DND-41 (cell line): ENCODE results near the gene HSBP1L1.

ENCODE experiments used
- ATAC-seq: fragments of 200-7000 bp; cut with Tn5 transposase; 3 replicates; pipeline ENCODE4 v1.9.1; 2021; ENCODE audit warnings: low read depth; ENCODE audit not compliant: insufficient read depth
- DNase-seq: peaks from one replicate; pipeline ENCODE4 v3.0.0-alpha.2; 2020
- H2AFZ ChIP-seq: 2 replicates; pipeline ENCODE4 v1.6.0; 2012; ENCODE audit warnings: low read depth, low read length
- H3K27ac ChIP-seq: 2 replicates; pipeline ENCODE4 v1.5.1; 2012; ENCODE audit warnings: low read length, inconsistent platforms
- H3K27me3 ChIP-seq: fragments of 200-600 bp; sonication (generic); 2 replicates; pipeline ENCODE4 v1.6.0; 2012; ENCODE audit warnings: low read length, mild to moderate bottlenecking, inconsistent platforms; ENCODE audit not compliant: insufficient read depth, poor library complexity
- H3K36me3 ChIP-seq: 2 replicates; pipeline ENCODE4 v1.5.1; 2012; ENCODE audit warnings: low read length, inconsistent platforms; ENCODE audit not compliant: insufficient read depth
- H3K4me1 ChIP-seq: 2 replicates; pipeline ENCODE4 v1.5.1; 2012; ENCODE audit warnings: mild to moderate bottlenecking, low read length; ENCODE audit not compliant: insufficient read depth
- H3K4me2 ChIP-seq: 2 replicates; pipeline ENCODE4 v1.6.0; 2012; ENCODE audit warnings: mild to moderate bottlenecking, moderate library complexity, low read length, inconsistent platforms; ENCODE audit not compliant: insufficient read depth
- H3K4me3 ChIP-seq, 2 experiments: fragments of 200-600 bp in 1 of 2; shearing (Covaris generic) in 1 of 2; 2 replicates each; pipeline ENCODE4 v1.5.1; 2012 to 2016; ENCODE audit warnings: inconsistent platforms in 2 of 2, low read length in 2 of 2, mild to moderate bottlenecking in 2 of 2, low read depth in 1 of 2, moderate library complexity in 1 of 2
- H3K79me2 ChIP-seq: 2 replicates; pipeline ENCODE4 v1.6.0; 2012; ENCODE audit warnings: low read length, inconsistent platforms; ENCODE audit not compliant: insufficient read depth
- H3K9ac ChIP-seq: 2 replicates; pipeline ENCODE4 v1.6.0; 2012; ENCODE audit warnings: low read depth, mild to moderate bottlenecking, inconsistent platforms, low read length, moderate library complexity
- H3K9me3 ChIP-seq: 2 replicates; pipeline ENCODE4 v1.5.1; 2012; ENCODE audit warnings: low read length, moderate library complexity, mild to moderate bottlenecking, inconsistent platforms; ENCODE audit not compliant: insufficient read depth, severe bottlenecking
- H4K20me1 ChIP-seq: 2 replicates; pipeline ENCODE4 v1.6.0; 2012; ENCODE audit warnings: low read length; ENCODE audit not compliant: insufficient read depth
- EZH2 ChIP-seq: IDR thresholded peaks from 3 replicates; pipeline ENCODE4 v1.6.1; 2012; ENCODE audit warnings: borderline replicate concordance, low read depth, mild to moderate bottlenecking, moderate library complexity, low read length, inconsistent platforms; ENCODE audit not compliant: severe bottlenecking
- TF ChIP-seq, protein P1 (sequence below): IDR thresholded peaks from 2 replicates; pipeline ENCODE4 v1.5.1; 2012; ENCODE audit warnings: borderline replicate concordance, low read length, moderate library complexity, mild to moderate bottlenecking; ENCODE audit not compliant: poor library complexity, severe bottlenecking; ENCODE audit errors: extremely low read depth

HSBP1L1 gene

GRCh38 chr18:79936641-79937040 lies 27.8 kb upstream of the HSBP1L1 start:
- DNase-seq: no peak
- no peak for ATAC-seq

GRCh38 chr18:79937103-79937860 lies 27.2 kb upstream of the HSBP1L1 start:
- no peak for TF ChIP-seq EZH2
- TF ChIP-seq, protein P1, sequence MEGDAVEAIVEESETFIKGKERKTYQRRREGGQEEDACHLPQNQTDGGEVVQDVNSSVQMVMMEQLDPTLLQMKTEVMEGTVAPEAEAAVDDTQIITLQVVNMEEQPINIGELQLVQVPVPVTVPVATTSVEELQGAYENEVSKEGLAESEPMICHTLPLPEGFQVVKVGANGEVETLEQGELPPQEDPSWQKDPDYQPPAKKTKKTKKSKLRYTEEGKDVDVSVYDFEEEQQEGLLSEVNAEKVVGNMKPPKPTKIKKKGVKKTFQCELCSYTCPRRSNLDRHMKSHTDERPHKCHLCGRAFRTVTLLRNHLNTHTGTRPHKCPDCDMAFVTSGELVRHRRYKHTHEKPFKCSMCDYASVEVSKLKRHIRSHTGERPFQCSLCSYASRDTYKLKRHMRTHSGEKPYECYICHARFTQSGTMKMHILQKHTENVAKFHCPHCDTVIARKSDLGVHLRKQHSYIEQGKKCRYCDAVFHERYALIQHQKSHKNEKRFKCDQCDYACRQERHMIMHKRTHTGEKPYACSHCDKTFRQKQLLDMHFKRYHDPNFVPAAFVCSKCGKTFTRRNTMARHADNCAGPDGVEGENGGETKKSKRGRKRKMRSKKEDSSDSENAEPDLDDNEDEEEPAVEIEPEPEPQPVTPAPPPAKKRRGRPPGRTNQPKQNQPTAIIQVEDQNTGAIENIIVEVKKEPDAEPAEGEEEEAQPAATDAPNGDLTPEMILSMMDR: no peak
- Histone ChIP-seq H3K27ac (no peak overlapping the region), H3K9ac (no peak overlapping the region), H3K27me3 (no peaks in the 10 kb centered on the region), H3K4me2 (no peak overlapping the region), H3K79me2 (peaks cover 71% of the 10 kb centered on the region), H3K36me3 (peaks cover 86% of the 10 kb centered on the region), H3K4me1 (no peaks in the 10 kb centered on the region), H3K9me3 (peaks cover 27% of the 10 kb centered on the region), H4K20me1 (peaks cover 19% of the 10 kb centered on the region), H3K4me3 (no peak overlapping the region), H2AFZ (no peak overlapping the region)
- DNase-seq: no peak
- no peak for ATAC-seq

More at GRCh38 chr18:79936641-79937040, 27.8 kb upstream of the HSBP1L1 start:
- Histone ChIP-seq H3K4me1 (no peaks in the 10 kb centered on the region), H3K27me3 (no peaks in the 10 kb centered on the region), H3K27ac (no peak overlapping the region), H3K4me2 (no peak overlapping the region), H3K36me3 (peaks cover 80% of the 10 kb centered on the region), H3K9ac (no peak overlapping the region), H4K20me1 (peaks cover 14% of the 10 kb centered on the region), H3K9me3 (peaks cover 30% of the 10 kb centered on the region), H2AFZ (no peak overlapping the region), H3K4me3 (no peak overlapping the region), H3K79me2 (peaks cover 69% of the 10 kb centered on the region)
- TF ChIP-seq, protein P1: no peak
- TF ChIP-seq EZH2: no peak

DNA sequence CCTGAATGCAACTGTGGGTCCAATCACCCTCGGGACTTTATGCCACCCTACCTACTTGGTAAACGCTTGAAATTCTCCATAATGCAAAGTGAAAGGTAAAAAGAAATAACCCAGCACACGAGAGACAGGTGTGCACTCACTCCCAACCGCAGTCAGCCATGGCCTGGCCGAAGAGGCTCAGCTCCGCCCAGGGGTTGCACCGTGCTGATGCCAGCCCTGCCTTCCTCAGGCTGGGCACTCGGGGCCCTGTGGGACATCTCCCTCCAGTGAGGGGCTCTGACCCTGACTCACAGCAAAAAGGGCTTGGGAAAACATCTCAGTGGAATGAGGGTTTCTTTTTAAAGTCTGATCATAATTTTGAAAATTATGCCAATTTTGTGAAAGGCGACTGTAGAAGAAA lies 26.2 kb upstream of the HSBP1L1 start:
- Histone ChIP-seq H3K4me3 (no peak overlapping the region), H3K27me3 (no peaks in the 10 kb centered on the region), H3K36me3 (peaks cover 91% of the 10 kb centered on the region), H3K4me2 (no peak overlapping the region), H3K4me1 (no peaks in the 10 kb centered on the region), H3K27ac (no peak overlapping the region), H2AFZ (no peak overlapping the region), H3K79me2 (peaks cover 76% of the 10 kb centered on the region), H3K9ac (no peak overlapping the region), H3K9me3 (peaks cover 19% of the 10 kb centered on the region), H4K20me1 (peaks cover 26% of the 10 kb centered on the region)
- no peak for TF ChIP-seq EZH2
- TF ChIP-seq, protein P1: no peak
- no peak for ATAC-seq
- DNase-seq: no peak
